MM.1S (cell line): Measurements from ENCODE around the gene KBTBD13.

Source experiments
- EZH2 ChIP-seq: fragments of 300-600 bp; sonication (generic); optimal IDR thresholded peaks from 2 replicates; pipeline ENCODE3; 2017; ENCODE audit warnings: low read depth, mild to moderate bottlenecking, antibody characterized with exemption, low read length, mixed read lengths
- EZH2phosphoT487 ChIP-seq: fragments of 300-600 bp; sonication (generic); IDR thresholded peaks from 2 replicates; pipeline ENCODE4 v1.6.1; 2018; ENCODE audit warnings: antibody characterized with exemption, low read length
- TF ChIP-seq, protein P1 (sequence below): fragments of 300-600 bp; sonication (generic); IDR thresholded peaks from 2 replicates; pipeline ENCODE4 v1.5.1; 2016; ENCODE audit warnings: antibody characterized with exemption, low read length, mixed read lengths

DNA sequence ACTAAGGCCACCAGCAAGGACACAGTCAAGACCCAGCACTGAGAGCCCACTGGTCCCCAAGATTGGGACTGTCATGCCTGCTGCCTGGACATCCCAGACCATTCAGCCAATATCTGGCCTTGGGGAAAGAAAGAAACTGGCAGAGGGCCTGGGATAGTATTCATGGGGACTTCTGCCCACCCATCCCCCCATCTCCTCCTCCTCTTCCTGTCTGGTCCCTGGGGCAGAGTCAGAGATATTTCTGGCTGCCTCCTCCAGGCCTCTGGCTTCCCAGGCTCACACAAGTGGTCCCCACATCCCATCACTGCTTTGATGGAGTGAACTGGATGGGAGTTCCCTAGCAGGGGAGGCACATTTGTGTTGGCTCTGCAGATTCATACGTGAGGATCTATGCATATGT, 4.5 kb upstream of the KBTBD13 start:
- TF ChIP-seq EZH2 (no peak), EZH2phosphoT487 (no peak)
- TF ChIP-seq, protein P1, sequence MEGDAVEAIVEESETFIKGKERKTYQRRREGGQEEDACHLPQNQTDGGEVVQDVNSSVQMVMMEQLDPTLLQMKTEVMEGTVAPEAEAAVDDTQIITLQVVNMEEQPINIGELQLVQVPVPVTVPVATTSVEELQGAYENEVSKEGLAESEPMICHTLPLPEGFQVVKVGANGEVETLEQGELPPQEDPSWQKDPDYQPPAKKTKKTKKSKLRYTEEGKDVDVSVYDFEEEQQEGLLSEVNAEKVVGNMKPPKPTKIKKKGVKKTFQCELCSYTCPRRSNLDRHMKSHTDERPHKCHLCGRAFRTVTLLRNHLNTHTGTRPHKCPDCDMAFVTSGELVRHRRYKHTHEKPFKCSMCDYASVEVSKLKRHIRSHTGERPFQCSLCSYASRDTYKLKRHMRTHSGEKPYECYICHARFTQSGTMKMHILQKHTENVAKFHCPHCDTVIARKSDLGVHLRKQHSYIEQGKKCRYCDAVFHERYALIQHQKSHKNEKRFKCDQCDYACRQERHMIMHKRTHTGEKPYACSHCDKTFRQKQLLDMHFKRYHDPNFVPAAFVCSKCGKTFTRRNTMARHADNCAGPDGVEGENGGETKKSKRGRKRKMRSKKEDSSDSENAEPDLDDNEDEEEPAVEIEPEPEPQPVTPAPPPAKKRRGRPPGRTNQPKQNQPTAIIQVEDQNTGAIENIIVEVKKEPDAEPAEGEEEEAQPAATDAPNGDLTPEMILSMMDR = no peak
